ENCODE data around the gene SMIM28. TPM values are rescaled to one million over a fixed set of nuclear protein-coding genes. Genes with fewer than 3 reads are reported as not detected.
A peak's percentile ranks its signal among the peaks of the same experiment; 100 is the strongest.

The SMIM28 gene
- total and polyA plus RNA-seq, 8 donors = not detected

GRCh38 chr6:138432063-138432356, 54.3 kb downstream of the SMIM28 start:
- Histone ChIP-seq H3K4me3 (no peak overlapping the region), H3K36me3 (peaks cover 0 to 16% of the 10 kb centered on the region in 2 donors), H3K9me3 (no peaks in the 10 kb centered on the region), H3K27ac (peak overlapping the region in 1 of 2 donors; percentile 18), H3K27me3 (no peaks in the 10 kb centered on the region), H3K4me1 (peaks cover 0 to 30% of the 10 kb centered on the region in 2 donors)
- no peak for TF ChIP-seq CTCF (IDR thresholded peaks at IDR 0.05)
- DNase-seq (peak in 1 of 4 donors; percentile 76), ATAC-seq (no peak)
- intact Hi-C loops (cut with DNase I) = loop anchor here in 1 of 2 donors (10.0 kb wide), 1 partner anchor 83 kb away; no protein-coding TSS in a partner anchor

Other genes starting within 250 kb of the SMIM28 start
- gene ARFGEF3, start 216.0 kb upstream of the SMIM28 start, total RNA-seq = 10 to 100 TPM; 16.9 to 22.6 TPM
- 1 to 10 TPM; 5.8 to 9.3 (median 7.2) TPM for gene ARFGEF3, start 216.0 kb upstream of the SMIM28 start, polyA plus RNA-seq (ENCODE audit: insufficient read length in 6 of 6)
- not detected for gene PBOV1, start 159.4 kb upstream of the SMIM28 start, total RNA-seq
- gene PBOV1, start 159.4 kb upstream of the SMIM28 start, polyA plus RNA-seq (ENCODE audit: insufficient read length in 6 of 6) = under 1 TPM in 5 of 6 donors, not detected in 1; 0.06 to 0.18 (median 0.11) TPM
- gene HEBP2, start 26.3 kb downstream of the SMIM28 start, total RNA-seq = 10 to 100 TPM; 47.6 to 50.0 TPM
- gene HEBP2, start 26.3 kb downstream of the SMIM28 start, polyA plus RNA-seq (ENCODE audit: insufficient read length in 6 of 6) = 10 to 100 TPM; 44.2 to 54.5 (median 51.3) TPM
- gene NHSL1, start 121.6 kb downstream of the SMIM28 start, total RNA-seq = 10 to 100 TPM; 37.8 to 75.6 TPM
- 10 to 100 TPM; 72.9 to 90.2 (median 81.5) TPM for gene NHSL1, start 121.6 kb downstream of the SMIM28 start, polyA plus RNA-seq (ENCODE audit: insufficient read length in 6 of 6)

All from left lung (tissue), 10 donors.